ENCODE data around the gene PRPF8. TPM values are rescaled to one million over a fixed set of nuclear protein-coding genes. Genes with fewer than 3 reads are reported as not detected.
"Not testable (repeated sequence)": the region's sequence is repeated elsewhere in the genome, so short reads cannot be mapped to it uniquely, and the experiment has no call there.

PRPF8 gene
- total RNA-seq, 2 donors from 2014 or later: 298 to 375 TPM

GRCh38 chr17:1661045-1661444, 23.6 kb downstream of the PRPF8 start:
- no peak overlapping the region for H3K27ac Mint-ChIP-seq
- Histone ChIP-seq H3K27me3 (ENCODE audit: control insufficient read depth, insufficient read depth, low read length, poor library complexity, severe bottlenecking) (no peaks in the 10 kb centered on the region), H3K9ac (ENCODE audit: extremely low read depth, low read length, poor library complexity, severe bottlenecking) (no peak overlapping the region), H3K4me1 (ENCODE audit: control insufficient read depth, insufficient read depth, low read length) (no peaks in the 10 kb centered on the region), H3K9me3 (ENCODE audit: control insufficient read depth, low read length) (peaks cover 6% of the 10 kb centered on the region), H3K27ac (ENCODE audit: low read depth, low read length) (no peak overlapping the region), H3K36me3 (ENCODE audit: control insufficient read depth, insufficient read depth, low read length) (peaks cover 90% of the 10 kb centered on the region), H3K4me3 (ENCODE audit: low read length) (no peak overlapping the region)
- WGBS, 2 experiments (ENCODE audit: insufficient coverage in 1 of 2, insufficient read length in 1 of 2): 95 to 99% methylated on average over 12 of the region's 12 CpGs
- no peak overlapping the region for H3K4me3 Mint-ChIP-seq
- H3K27me3 Mint-ChIP-seq (ENCODE audit: insufficient read depth): no peaks in the 10 kb centered on the region
- no peaks in the 10 kb centered on the region for H3K9me3 Mint-ChIP-seq
- no peaks in the 10 kb centered on the region for H3K4me1 Mint-ChIP-seq
- no peak for TF ChIP-seq CTCF (conservative IDR thresholded peaks at IDR 0.05)
- no peak for DNase-seq
- peaks cover 92% of the 10 kb centered on the region for H3K36me3 Mint-ChIP-seq (ENCODE audit: low read depth)

GRCh38 chr17:1658100-1658499, 26.6 kb downstream of the PRPF8 start:
- Mint-ChIP-seq H3K36me3 (ENCODE audit: low read depth) (peaks cover 90% of the 10 kb centered on the region), H3K27me3 (ENCODE audit: insufficient read depth) (no peaks in the 10 kb centered on the region), H3K9me3 (no peaks in the 10 kb centered on the region), H3K4me1 (no peaks in the 10 kb centered on the region), H3K27ac (no peak overlapping the region), H3K4me3 (no peak overlapping the region)
- Histone ChIP-seq H3K9ac (ENCODE audit: extremely low read depth, low read length, poor library complexity, severe bottlenecking) (no peak overlapping the region), H3K9me3 (ENCODE audit: control insufficient read depth, low read length) (peaks cover 6% of the 10 kb centered on the region), H3K27me3 (ENCODE audit: control insufficient read depth, insufficient read depth, low read length, poor library complexity, severe bottlenecking) (no peaks in the 10 kb centered on the region), H3K27ac (ENCODE audit: low read depth, low read length) (no peak overlapping the region), H3K4me1 (ENCODE audit: control insufficient read depth, insufficient read depth, low read length) (no peaks in the 10 kb centered on the region), H3K36me3 (ENCODE audit: control insufficient read depth, insufficient read depth, low read length) (peaks cover 93% of the 10 kb centered on the region), H3K4me3 (ENCODE audit: low read length) (no peak overlapping the region)
- no peak for DNase-seq
- no peak for TF ChIP-seq CTCF (conservative IDR thresholded peaks at IDR 0.05)
- 91 to 95% methylated on average over 9 of the region's 9 CpGs for WGBS, 2 experiments (ENCODE audit: insufficient coverage in 1 of 2, insufficient read length in 1 of 2)

- Mint-ChIP-seq H3K36me3 (ENCODE audit: low read depth) (peaks cover 73% of the 10 kb centered on the region), H3K27me3 (ENCODE audit: insufficient read depth) (no peaks in the 10 kb centered on the region), H3K4me1 (peaks cover 3% of the 10 kb centered on the region), H3K27ac (peak overlapping the region; percentile 9), H3K9me3 (no peaks in the 10 kb centered on the region), H3K4me3 (no peak overlapping the region)
- no peaks in the 10 kb centered on the region for H3K27me3 ChIP-seq (ENCODE audit: control insufficient read depth, insufficient read depth, low read length, poor library complexity, severe bottlenecking)
- peaks cover 77% of the 10 kb centered on the region for H3K36me3 ChIP-seq (ENCODE audit: control insufficient read depth, insufficient read depth, low read length)
- H3K9me3 ChIP-seq (ENCODE audit: control insufficient read depth, low read length): peaks cover 6% of the 10 kb centered on the region
- H3K27ac ChIP-seq (ENCODE audit: low read depth, low read length): no peak overlapping the region
- no peak for DNase-seq
- 96 to 97% methylated on average over 10 to 14 of the region's 14 CpGs for WGBS, 2 experiments (ENCODE audit: insufficient coverage in 1 of 2, insufficient read length in 1 of 2)
- H3K4me1 ChIP-seq (ENCODE audit: control insufficient read depth, insufficient read depth, low read length): no peaks in the 10 kb centered on the region
- H3K9ac ChIP-seq (ENCODE audit: extremely low read depth, low read length, poor library complexity, severe bottlenecking): no peak overlapping the region
- no peak overlapping the region for H3K4me3 ChIP-seq (ENCODE audit: low read length)
- TF ChIP-seq CTCF (conservative IDR thresholded peaks at IDR 0.05): no peak
Measured at GRCh38 chr17:1653735-1654134, 30.9 kb downstream of the PRPF8 start.

GRCh38 chr17:1652794-1653193, 31.9 kb downstream of the PRPF8 start:
- not testable (repeated sequence) for H3K9me3 ChIP-seq (ENCODE audit: control insufficient read depth, low read length); H3K9ac ChIP-seq (ENCODE audit: extremely low read depth, low read length, poor library complexity, severe bottlenecking); H3K27ac ChIP-seq (ENCODE audit: low read depth, low read length); H3K27me3 ChIP-seq (ENCODE audit: control insufficient read depth, insufficient read depth, low read length, poor library complexity, severe bottlenecking); H3K4me1 ChIP-seq (ENCODE audit: control insufficient read depth, insufficient read depth, low read length); H3K4me1 Mint-ChIP-seq; H3K27me3 Mint-ChIP-seq (ENCODE audit: insufficient read depth); H3K4me3 ChIP-seq (ENCODE audit: low read length); H3K9me3 Mint-ChIP-seq; H3K27ac Mint-ChIP-seq; DNase-seq; H3K4me3 Mint-ChIP-seq
- H3K36me3 Mint-ChIP-seq (ENCODE audit: low read depth): peaks cover 64% of the 10 kb centered on the region
- WGBS, 2 experiments (ENCODE audit: insufficient coverage in 1 of 2, insufficient read length in 1 of 2): 96 to 97% methylated on average over 7 of the region's 7 CpGs
- peaks cover 68% of the 10 kb centered on the region for H3K36me3 ChIP-seq (ENCODE audit: control insufficient read depth, insufficient read depth, low read length)

All from endodermal cell (in vitro differentiated cells).